MM.1S (cell line): ENCODE measurements around the gene GABRG3.

Source experiments
- DNase-seq: peaks from one replicate; pipeline ENCODE4 v3.0.0-alpha.2; 2015
- H2AFZ ChIP-seq: fragments of 300-600 bp; sonication (generic); 2 replicates; pipeline ENCODE4 v1.6.0; 2016; ENCODE audit warnings: antibody characterized with exemption, low read length
- H3F3A ChIP-seq: fragments of 300-600 bp; sonication (generic); 2 replicates; pipeline ENCODE4 v1.6.1; 2016; ENCODE audit warnings: mild to moderate bottlenecking, antibody characterized with exemption, low read length, moderate library complexity, mixed read lengths; ENCODE audit not compliant: insufficient read depth
- H3K27ac ChIP-seq: fragments of 300-600 bp; sonication (generic); 2 replicates; pipeline ENCODE4 v1.5.1; 2016; ENCODE audit warnings: mild to moderate bottlenecking, low read length
- H3K27me3 ChIP-seq: fragments of 300-600 bp; sonication (generic); replicated peaks from 2 replicates; pipeline ENCODE4 v1.6.0; 2016; ENCODE audit warnings: low read length; ENCODE audit not compliant: insufficient read depth
- H3K36me3 ChIP-seq: fragments of 300-600 bp; sonication (generic); replicated peaks from 2 replicates; pipeline ENCODE4 v1.6.1; 2016; ENCODE audit warnings: mild to moderate bottlenecking, low read length, mixed read lengths; ENCODE audit not compliant: insufficient read depth
- H3K4me1 ChIP-seq: fragments of 300-600 bp; sonication (generic); 2 replicates; pipeline ENCODE4 v1.6.1; 2016; ENCODE audit warnings: low read length, mixed read lengths
- H3K4me2 ChIP-seq: fragments of 300-600 bp; sonication (generic); 2 replicates; pipeline ENCODE4 v1.6.0; 2016; ENCODE audit warnings: low read depth, low read length
- H3K4me3 ChIP-seq: fragments of 300-600 bp; sonication (generic); 2 replicates; pipeline ENCODE4 v1.5.1; 2016; ENCODE audit warnings: low read length, mixed read lengths
- H3K79me2 ChIP-seq: fragments of 300-600 bp; sonication (generic); 2 replicates; pipeline ENCODE4 v1.6.1; 2016; ENCODE audit warnings: mixed run types, low read length, mixed read lengths
- H3K9ac ChIP-seq: fragments of 300-600 bp; sonication (generic); 2 replicates; pipeline ENCODE4 v1.6.1; 2016; ENCODE audit warnings: low read length, mixed read lengths
- H3K9me2 ChIP-seq: fragments of 300-600 bp; sonication (generic); replicated peaks from 2 replicates; pipeline ENCODE4 v1.6.1; 2016; ENCODE audit warnings: mild to moderate bottlenecking, low read length, mixed read lengths; ENCODE audit not compliant: insufficient read depth
- H3K9me3 ChIP-seq: fragments of 300-600 bp; sonication (generic); replicated peaks from 2 replicates; pipeline ENCODE4 v1.6.1; 2016; ENCODE audit warnings: mild to moderate bottlenecking, low read length, mixed read lengths; ENCODE audit not compliant: insufficient read depth
- H4K20me1 ChIP-seq: fragments of 300-600 bp; sonication (generic); 2 replicates; pipeline ENCODE4 v1.6.1; 2016; ENCODE audit warnings: mild to moderate bottlenecking, low read length, moderate library complexity, mixed read lengths; ENCODE audit not compliant: insufficient read depth
- CTCF ChIP-seq: fragments of 300-600 bp; sonication (generic); IDR thresholded peaks from 2 replicates; pipeline ENCODE4 v1.5.1; 2016; ENCODE audit warnings: antibody characterized with exemption, low read length, mixed read lengths
- EZH2 ChIP-seq: fragments of 300-600 bp; sonication (generic); optimal IDR thresholded peaks from 2 replicates; pipeline ENCODE3; 2017; ENCODE audit warnings: low read depth, mild to moderate bottlenecking, antibody characterized with exemption, low read length, mixed read lengths
- EZH2phosphoT487 ChIP-seq: fragments of 300-600 bp; sonication (generic); IDR thresholded peaks from 2 replicates; pipeline ENCODE4 v1.6.1; 2018; ENCODE audit warnings: antibody characterized with exemption, low read length

GABRG3 gene

DNA sequence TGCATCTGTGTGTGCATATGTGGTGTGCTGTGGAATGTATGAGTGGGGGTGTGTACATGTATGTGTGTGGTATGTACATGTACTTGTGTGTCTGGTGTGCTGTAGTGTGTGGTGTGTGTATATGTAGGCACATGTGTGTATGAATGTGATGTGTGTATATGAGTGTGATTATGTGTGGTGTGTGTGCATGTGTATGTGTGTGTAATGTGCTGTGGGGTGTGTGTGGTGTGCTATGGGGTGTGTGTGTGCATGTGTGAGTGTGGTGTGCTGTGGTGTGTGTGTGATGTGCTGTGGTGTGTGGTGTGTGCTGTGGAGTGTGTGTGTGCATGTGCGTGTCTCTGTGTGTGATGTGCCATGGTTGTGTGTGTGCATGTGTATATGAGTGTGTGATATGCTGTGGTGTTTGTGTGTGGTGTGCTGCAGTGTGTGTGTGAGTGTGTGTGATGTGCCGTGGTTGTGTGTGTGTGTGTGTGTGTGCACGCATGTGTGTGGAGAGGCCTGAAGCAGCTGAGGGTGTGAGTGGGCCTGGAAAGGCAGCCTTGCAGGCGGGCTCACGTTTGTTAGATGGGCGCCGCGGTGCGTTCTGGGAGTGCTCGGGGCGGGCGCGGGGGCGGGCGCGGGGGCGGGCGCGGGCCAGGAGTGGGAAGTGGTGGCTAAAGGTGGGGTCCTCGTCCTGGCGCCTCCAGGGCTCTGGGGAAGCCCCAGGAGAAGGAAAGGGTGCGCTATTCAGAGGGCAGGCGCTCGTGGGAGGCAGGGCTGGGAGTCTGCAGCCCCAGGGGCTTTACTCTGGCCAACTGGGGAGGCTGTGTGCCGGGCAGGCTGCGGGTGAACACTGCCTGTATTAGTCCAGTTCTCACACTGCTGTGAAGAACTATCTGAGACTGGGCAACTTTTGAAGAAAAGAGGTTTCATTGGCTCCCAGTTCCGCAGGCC lies 116.9 kb downstream of the GABRG3 start:
- Histone ChIP-seq H3F3A (no peaks in the 10 kb centered on the region), H3K9ac (no peak overlapping the region), H4K20me1 (no peaks in the 10 kb centered on the region), H3K79me2 (no peaks in the 10 kb centered on the region), H3K9me3 (no peaks in the 10 kb centered on the region), H2AFZ (no peak overlapping the region), H3K4me1 (no peaks in the 10 kb centered on the region), H3K27ac (no peak overlapping the region), H3K27me3 (no peaks in the 10 kb centered on the region), H3K4me2 (no peak overlapping the region), H3K4me3 (no peak overlapping the region), H3K36me3 (no peaks in the 10 kb centered on the region), H3K9me2 (no peaks in the 10 kb centered on the region)
- DNase-seq: no peak
- TF ChIP-seq EZH2: no peak
- no peak for TF ChIP-seq CTCF
- no peak for TF ChIP-seq EZH2phosphoT487

DNA sequence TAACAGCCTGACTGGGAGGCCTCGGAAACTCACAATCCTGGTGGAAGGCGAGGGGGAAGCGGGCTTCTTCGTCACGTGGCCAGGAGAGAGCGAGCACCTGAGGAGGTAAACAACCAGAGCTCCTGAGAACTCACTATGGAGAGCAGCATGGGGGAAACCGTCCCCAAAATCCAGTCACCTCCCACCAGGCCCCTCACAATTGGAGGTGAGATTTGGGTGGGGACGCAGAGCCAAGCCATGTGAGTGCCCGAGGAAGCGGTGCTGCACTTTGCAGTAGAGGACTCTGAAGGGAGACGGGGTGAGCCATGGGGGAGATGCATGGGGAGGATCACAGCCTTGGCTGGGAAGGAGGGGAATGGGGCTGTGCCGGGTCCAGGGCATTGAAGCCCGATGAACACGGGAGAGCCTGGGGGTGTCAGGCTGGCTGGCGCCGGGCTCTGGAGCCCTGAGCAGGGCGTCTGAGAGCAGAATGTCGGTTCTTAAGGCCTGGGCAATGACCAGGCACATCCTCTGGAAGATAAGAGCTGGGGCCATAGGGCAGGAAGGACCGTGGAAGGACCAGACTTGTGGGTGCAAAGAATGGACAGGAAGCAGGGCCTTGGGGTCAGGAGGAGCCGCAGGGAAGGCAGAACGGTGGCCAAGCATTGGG lies 117.7 kb downstream of the GABRG3 start:
- TF ChIP-seq EZH2 (no peak), CTCF (no peak), EZH2phosphoT487 (no peak)
- Histone ChIP-seq H2AFZ (no peak overlapping the region), H3K4me3 (no peak overlapping the region)

DNA sequence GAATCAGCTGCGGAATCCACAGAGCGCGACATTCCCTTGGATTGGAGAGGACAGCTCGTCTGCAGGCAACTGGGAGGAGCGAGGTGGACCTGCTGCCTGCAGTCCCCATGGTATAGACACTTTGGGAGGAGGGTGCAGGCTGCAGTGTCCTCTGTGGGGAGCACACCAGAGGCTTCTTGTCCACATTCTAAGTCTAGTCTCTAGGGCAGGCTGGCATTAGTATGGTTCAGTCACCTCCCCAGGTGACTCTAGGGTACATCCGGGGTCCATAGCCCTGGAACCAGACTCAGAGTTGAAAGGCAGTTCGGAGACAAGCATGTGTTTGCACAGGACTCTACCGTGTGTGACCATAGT lies 118.2 kb downstream of the GABRG3 start:
- Histone ChIP-seq H3K27ac (no peak overlapping the region), H3K9me3 (no peaks in the 10 kb centered on the region), H3K4me1 (no peaks in the 10 kb centered on the region), H3K9me2 (no peaks in the 10 kb centered on the region), H3K27me3 (no peaks in the 10 kb centered on the region), H3K4me3 (no peak overlapping the region), H3F3A (no peaks in the 10 kb centered on the region), H4K20me1 (no peaks in the 10 kb centered on the region), H3K4me2 (no peak overlapping the region), H3K79me2 (no peaks in the 10 kb centered on the region), H3K36me3 (no peaks in the 10 kb centered on the region), H2AFZ (no peak overlapping the region), H3K9ac (no peak overlapping the region)
- DNase-seq: no peak
- TF ChIP-seq EZH2 (no peak), CTCF (no peak), EZH2phosphoT487 (no peak)

More for the DNA sequence above, 117.7 kb downstream of the GABRG3 start:
- no peaks in the 10 kb centered on the region for H4K20me1 ChIP-seq
- H3K4me2 ChIP-seq: no peak overlapping the region
- H3K9me2 ChIP-seq: no peaks in the 10 kb centered on the region
- H3K36me3 ChIP-seq: no peaks in the 10 kb centered on the region
- H3K27me3 ChIP-seq: no peaks in the 10 kb centered on the region
- no peaks in the 10 kb centered on the region for H3K79me2 ChIP-seq
- H3K27ac ChIP-seq: no peak overlapping the region
- no peaks in the 10 kb centered on the region for H3K9me3 ChIP-seq
- H3K9ac ChIP-seq: no peak overlapping the region
- DNase-seq: no peak
- H3K4me1 ChIP-seq: no peaks in the 10 kb centered on the region
- H3F3A ChIP-seq: no peaks in the 10 kb centered on the region
